H1 (cell line): Measurements from ENCODE around the gene IQCN. TPM values are rescaled to one million over a fixed set of nuclear protein-coding genes. Genes with fewer than 3 reads are reported as not detected.

Source experiments
- CBX5 ChIP-seq: fragments of 300-800, 300-1000 bp; sonication (generic); IDR thresholded peaks from 2 replicates; pipeline ENCODE4 v1.7.1; 2016; ENCODE audit warnings: antibody characterized with exemption, low read length, low read depth
- CHD2 ChIP-seq: IDR thresholded peaks from 2 replicates; pipeline ENCODE4 v1.6.1; 2012; ENCODE audit warnings: low read length, improper control_type of control experiment
- JUN ChIP-seq: IDR thresholded peaks from 2 replicates; pipeline ENCODE4 v1.6.1; 2011; ENCODE audit warnings: low read depth, mild to moderate bottlenecking, improper control_type of control experiment, low read length
- JUND ChIP-seq: IDR thresholded peaks from 2 replicates; pipeline ENCODE4 v1.6.1; 2011; ENCODE audit warnings: mild to moderate bottlenecking, improper control_type of control experiment, low read length
- KDM1A ChIP-seq: fragments of 200-600, 300-600 bp; sonication (generic); IDR thresholded peaks from 2 replicates; pipeline ENCODE4 v1.7.1; 2016; ENCODE audit warnings: mild to moderate bottlenecking, low read length, borderline replicate concordance
- SAP30 ChIP-seq: fragments of 300-600 bp; sonication (generic); IDR thresholded peaks from 2 replicates; pipeline ENCODE4 v1.7.1; 2012; ENCODE audit warnings: low read length, moderate library complexity, mild to moderate bottlenecking, inconsistent platforms; ENCODE audit not compliant: insufficient read depth, insufficient replicate concordance
- SIX5 ChIP-seq: IDR thresholded peaks from 2 replicates; pipeline ENCODE4 v1.6.1; 2011; ENCODE audit warnings: mild to moderate bottlenecking, low read depth, low read length
- SP2 ChIP-seq: IDR thresholded peaks from 2 replicates; pipeline ENCODE4 v1.6.1; 2012; ENCODE audit warnings: mild to moderate bottlenecking, low read length, inconsistent platforms
- SP4 ChIP-seq: IDR thresholded peaks from 2 replicates; pipeline ENCODE4 v1.6.1; 2012; ENCODE audit warnings: low read length, inconsistent platforms
- TAF1 ChIP-seq: IDR thresholded peaks from 2 replicates; pipeline ENCODE4 v1.6.1; 2011; ENCODE audit warnings: mild to moderate bottlenecking, low read depth, low read length
- TAF7 ChIP-seq: optimal IDR thresholded peaks from 2 replicates; pipeline ENCODE3; 2011; ENCODE audit warnings: low read depth, mild to moderate bottlenecking, inconsistent platforms, low read length, moderate library complexity, borderline replicate concordance
- TBP ChIP-seq: IDR thresholded peaks from 2 replicates; pipeline ENCODE4 v1.6.1; 2011; ENCODE audit warnings: low read depth, low read length, improper control_type of control experiment
- polyA plus RNA-seq, 7 experiments: library from polyadenylated mRNA; depleted of rRNA in 3 of 7; stranded (reverse) in 5 of 7; unstranded in 2 of 7; fragments of >200 nt in 5 of 7; fragments of 200-250 nt in 2 of 7; gene quantifications; 1 replicate in 5 of 7; 2 replicates in 1 of 7; 4 replicates in 1 of 7; pipeline versions ENCODE4 v1.2.1 to v1.2.3, GENCODE V29; 2011 to 2013; ENCODE audit warnings: missing spikeins in 2 of 7, mixed read lengths in 2 of 7
- total RNA-seq: library from RNA; stranded (reverse); fragmentation: NEBNext Ultra II Directional; extraction: Animal tissue kit (Norgen Biotek cat#: 25700); gene quantifications from 2 replicates; pipeline ENCODE4 v1.2.1, GENCODE V29; 2021

IQCN gene
- total and polyA plus RNA-seq, 2 of the 8 experiments (the other 6 are each of a cell fraction or from before 2014, with no cell fraction given): 0.36 to 1.0 TPM

- TF ChIP-seq CBX5: no peak
- TF ChIP-seq TAF1: no peak
- TF ChIP-seq SP4: no peak
- TF ChIP-seq CHD2: no peak
- no peak for TF ChIP-seq SIX5
- no peak for TF ChIP-seq TAF7
- no peak for TF ChIP-seq SAP30
- TF ChIP-seq JUN: no peak
- no peak for TF ChIP-seq JUND
- TF ChIP-seq TBP: peak; percentile 25; the same call in 1 of the 2 replicates
- TF ChIP-seq KDM1A: no peak; the same call in 1 of the 2 replicates
- TF ChIP-seq SP2: no peak
- TF ChIP-seq, all 59 proteins: peak for 6
Measured at GRCh38 chr19:18232540-18233223, 41.6 kb downstream of the IQCN start (continued).
